GM19193 (cell line): Measurements from ENCODE around the gene WWOX.

ENCODE experiments used
- POLR2A ChIP-seq: IDR thresholded peaks from 4 replicates; pipeline ENCODE4 v1.6.1; 2011; ENCODE audit not compliant: insufficient read depth, insufficient read length; ENCODE audit errors: extremely low read depth

The WWOX gene

GRCh38 chr16:79110953-79111352, 1011.5 kb downstream of the WWOX start:
- TF ChIP-seq POLR2A: no peak

GRCh38 chr16:79112462-79112861, 1013.0 kb downstream of the WWOX start:
- no peak for TF ChIP-seq POLR2A

DNA sequence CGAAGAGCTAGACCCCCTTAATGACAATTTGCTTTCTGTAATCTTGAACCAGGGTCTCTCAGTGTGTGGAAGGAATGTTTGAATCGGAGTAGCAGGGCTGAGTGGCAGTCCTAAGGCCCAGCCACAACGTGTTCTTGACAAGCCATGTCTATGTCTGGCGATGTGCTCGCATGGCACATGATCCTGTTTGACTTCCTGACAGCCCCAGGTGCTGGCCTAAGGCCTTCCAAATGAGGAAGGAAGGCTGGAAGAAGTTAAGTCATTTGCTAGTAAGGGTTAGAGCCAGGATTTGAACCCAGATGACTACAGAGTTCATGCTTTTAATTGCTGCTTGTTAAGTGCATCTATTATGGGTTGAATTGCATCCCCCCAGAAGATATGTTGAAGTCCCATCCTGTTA, 1014.4 kb downstream of the WWOX start:
- TF ChIP-seq POLR2A: no peak

DNA sequence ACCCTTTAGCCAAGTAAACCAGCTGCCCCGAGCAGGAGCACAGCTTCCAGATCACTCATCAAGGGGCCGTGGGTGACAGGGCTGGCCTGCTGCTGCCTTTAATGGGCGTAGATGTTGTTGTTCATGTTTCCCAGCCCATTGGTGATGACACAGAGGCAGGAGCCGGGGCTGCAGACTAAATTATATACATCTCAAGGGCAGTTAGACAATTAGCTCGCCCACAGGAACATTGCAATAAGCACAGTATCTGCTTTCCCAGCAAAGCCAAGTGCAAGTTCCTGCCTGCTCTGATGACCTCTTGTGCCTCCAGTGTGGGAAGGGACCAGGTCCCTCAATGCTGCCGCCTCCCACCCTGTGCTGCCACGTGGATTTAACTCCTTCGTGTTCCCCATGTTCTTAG, 1015.3 kb downstream of the WWOX start:
- TF ChIP-seq POLR2A: no peak

DNA sequence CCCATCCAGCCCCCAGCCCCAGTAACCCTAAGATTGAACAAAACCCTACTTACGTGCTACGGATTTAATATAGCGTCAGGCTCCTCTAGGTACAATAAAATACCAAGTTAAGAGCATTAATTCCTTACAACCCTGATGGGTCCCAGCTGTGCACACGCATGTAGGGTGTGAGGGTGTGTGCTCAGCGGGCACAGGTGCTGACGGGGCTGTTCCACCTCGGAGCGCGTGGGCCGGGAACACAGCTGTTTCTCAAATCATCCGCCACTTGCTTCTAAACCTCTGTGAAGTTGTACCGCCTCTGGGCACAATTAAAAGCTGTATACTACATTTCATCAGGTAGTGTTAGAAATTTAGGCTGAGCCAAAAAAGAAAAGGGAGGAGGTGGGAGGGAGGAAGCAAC, 1022.5 kb downstream of the WWOX start:
- no peak for TF ChIP-seq POLR2A

- no peak for TF ChIP-seq POLR2A
Measured at GRCh38 chr16:79122343-79122742, 1022.9 kb downstream of the WWOX start.

- TF ChIP-seq POLR2A: no peak
Measured at GRCh38 chr16:79124016-79124756, 1024.7 kb downstream of the WWOX start.

DNA sequence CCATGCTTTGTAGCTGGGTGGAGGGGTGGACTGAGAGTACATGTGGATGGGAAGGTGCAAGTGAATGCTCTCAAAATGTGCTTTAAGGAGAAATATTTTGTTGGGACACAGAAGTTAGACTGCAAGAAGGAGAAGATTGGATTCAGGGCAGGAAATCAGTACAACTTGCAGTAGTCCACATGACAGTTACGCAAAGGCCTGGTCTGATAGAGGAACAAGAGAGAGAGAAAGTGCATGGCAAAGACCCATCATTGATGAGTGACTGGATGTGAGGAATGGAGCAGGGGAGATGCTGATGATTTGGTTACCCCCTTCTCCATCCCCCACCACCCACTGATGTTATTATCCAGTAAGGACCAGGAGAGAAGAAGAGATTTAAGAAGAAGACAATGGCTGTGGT, 1028.3 kb downstream of the WWOX start:
- no peak for TF ChIP-seq POLR2A

DNA sequence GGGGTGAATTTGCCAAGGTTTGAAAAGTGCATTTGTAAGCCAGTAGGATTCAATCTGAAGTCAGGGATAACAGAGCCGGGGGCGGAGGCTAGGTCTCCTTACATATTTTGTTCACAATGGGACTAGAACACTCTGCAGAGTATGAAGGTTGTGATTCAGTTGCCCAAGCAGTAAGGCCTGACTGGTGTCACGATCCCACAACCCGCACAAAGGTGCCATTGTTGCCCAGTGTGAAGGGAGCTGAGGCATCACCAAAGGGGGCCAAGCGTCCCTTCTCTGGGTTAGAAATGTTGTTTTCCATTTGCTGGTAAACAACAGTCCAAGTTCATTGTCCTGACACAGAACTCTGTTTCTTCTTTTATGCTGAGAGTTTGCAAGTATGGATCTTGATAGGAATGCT, 1029.3 kb downstream of the WWOX start:
- no peak for TF ChIP-seq POLR2A

GRCh38 chr16:79130616-79131015, 1031.2 kb downstream of the WWOX start:
- TF ChIP-seq POLR2A: no peak

- TF ChIP-seq POLR2A: no peak
Measured at GRCh38 chr16:79131321-79132075, 1032.0 kb downstream of the WWOX start.

GRCh38 chr16:79132701-79133100, 1033.2 kb downstream of the WWOX start:
- TF ChIP-seq POLR2A: no peak

- TF ChIP-seq POLR2A: no peak
Measured at GRCh38 chr16:79134300-79134699, 1034.8 kb downstream of the WWOX start.

GRCh38 chr16:79136955-79137354, 1037.5 kb downstream of the WWOX start:
- TF ChIP-seq POLR2A: no peak

DNA sequence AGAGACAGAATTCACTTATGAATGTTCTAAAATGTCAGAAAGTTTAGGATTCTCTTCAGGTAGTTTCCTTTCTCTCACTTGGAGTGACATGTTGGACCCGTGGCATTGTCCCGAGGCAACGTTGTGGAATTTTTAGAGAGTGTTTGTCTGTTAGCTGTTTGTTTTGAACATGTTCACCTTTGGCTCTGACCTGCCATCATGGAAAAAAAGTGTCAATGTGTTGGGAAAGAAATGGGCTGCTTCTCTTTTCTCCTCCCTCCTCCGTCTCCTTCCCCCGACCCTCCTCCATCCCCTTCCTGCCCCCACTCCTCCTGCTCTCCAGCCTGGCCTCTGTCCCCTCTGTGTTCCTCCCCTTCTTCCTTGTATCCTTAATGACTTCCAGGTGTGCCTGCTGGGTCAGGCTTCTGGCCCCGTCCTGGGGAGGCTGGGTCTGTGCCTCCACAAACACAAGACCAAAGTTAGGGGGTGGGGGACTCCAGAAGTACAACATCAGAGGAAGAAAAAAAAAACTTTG, 1038.0 kb downstream of the WWOX start:
- no peak for TF ChIP-seq POLR2A

DNA sequence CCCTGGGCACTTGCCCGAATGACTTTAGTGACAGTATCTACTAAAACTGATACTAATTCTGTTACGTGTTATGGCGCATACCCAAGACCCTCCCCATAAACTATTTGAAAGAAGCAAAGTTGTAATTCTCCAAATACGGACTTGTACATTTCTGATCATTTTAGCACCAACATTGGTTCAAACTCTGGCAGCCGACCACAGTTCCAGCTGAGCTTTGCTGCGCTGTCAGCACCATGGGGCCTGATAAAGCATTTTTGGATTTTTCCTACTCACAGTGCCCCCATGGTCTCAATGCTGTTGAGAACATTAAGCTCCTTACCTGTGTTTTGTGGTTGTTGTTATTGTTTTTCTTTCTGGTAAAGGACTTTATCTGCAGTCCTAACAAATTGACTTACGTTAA, 1040.3 kb downstream of the WWOX start:
- no peak for TF ChIP-seq POLR2A
